Fibroblast of mammary gland (primary cell): ENCODE measurements around the gene PLCB3.

ENCODE experiments used
- DNase-seq: peaks from one replicate; pipeline ENCODE4 v3.0.0-alpha.2; 2010; ENCODE audit warnings: low read depth
- H3K4me3 ChIP-seq: 2 replicates; pipeline ENCODE4 v1.5.1; 2011; ENCODE audit warnings: low read depth, mild to moderate bottlenecking, low read length, moderate library complexity; ENCODE audit not compliant: control insufficient read depth
- CTCF ChIP-seq: conservative IDR thresholded peaks from 2 replicates; pipeline ENCODE4 v1.5.1; 2011; ENCODE audit warnings: low read depth, low read length, inconsistent platforms; ENCODE audit not compliant: control insufficient read depth, insufficient read depth

Gene PLCB3

DNA sequence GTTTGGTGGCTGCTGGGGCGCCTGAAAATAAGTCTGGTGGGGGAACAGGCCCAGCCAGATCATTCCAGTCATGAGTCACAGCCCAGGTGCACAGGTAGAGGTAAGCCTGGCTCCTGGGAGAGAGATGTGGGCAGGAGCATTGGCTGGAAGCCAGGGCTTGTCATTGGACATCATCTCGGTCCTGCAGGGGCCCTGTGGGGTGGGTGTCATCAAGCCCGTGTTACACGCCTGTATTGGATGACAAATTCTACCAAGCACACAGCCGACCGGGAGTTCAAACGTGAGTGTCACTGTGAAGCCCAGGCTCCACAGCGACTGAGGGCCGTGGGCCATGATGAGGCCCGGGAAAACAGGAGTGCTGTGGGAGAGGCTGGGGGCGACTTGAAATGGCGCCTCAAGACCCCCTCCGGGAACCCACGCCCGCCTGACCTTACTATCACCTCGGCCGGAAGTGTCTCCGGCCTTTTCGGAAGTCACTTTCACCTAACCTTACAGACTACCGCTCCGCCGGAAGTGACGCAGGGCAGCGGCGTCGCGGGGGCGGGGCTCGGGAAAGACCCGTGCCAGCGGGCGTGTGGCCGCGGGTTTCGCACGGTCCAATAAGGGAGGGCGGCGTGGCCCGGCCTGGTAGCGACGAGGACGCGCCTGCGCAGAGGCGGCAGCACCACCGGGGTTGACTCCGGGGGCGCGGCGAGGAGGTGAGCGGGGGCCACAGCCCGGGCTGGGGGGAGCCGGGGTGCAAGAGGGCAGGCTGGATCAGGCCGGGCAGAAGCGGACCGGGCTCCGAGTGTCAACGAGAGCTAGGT is 10.7 kb upstream of the PLCB3 start, which contains the start of gene FKBP2:
Gene FKBP2 (plus strand): TSS at position 661 of the 806 bp plus-strand sequence. CDS start 1,293 bp downstream, outside the sequence.
- no peak for TF ChIP-seq CTCF
- H3K4me3 ChIP-seq: peak within 1 kb of the TSS; percentile 77
- DNase-seq: peak; percentile 94

GRCh38 chr11:64241241-64241490 is 10.2 kb upstream of the PLCB3 start:
- TF ChIP-seq CTCF: no peak
- DNase-seq: peak; percentile 99
- peak overlapping the region; percentile 77 for H3K4me3 ChIP-seq

DNA sequence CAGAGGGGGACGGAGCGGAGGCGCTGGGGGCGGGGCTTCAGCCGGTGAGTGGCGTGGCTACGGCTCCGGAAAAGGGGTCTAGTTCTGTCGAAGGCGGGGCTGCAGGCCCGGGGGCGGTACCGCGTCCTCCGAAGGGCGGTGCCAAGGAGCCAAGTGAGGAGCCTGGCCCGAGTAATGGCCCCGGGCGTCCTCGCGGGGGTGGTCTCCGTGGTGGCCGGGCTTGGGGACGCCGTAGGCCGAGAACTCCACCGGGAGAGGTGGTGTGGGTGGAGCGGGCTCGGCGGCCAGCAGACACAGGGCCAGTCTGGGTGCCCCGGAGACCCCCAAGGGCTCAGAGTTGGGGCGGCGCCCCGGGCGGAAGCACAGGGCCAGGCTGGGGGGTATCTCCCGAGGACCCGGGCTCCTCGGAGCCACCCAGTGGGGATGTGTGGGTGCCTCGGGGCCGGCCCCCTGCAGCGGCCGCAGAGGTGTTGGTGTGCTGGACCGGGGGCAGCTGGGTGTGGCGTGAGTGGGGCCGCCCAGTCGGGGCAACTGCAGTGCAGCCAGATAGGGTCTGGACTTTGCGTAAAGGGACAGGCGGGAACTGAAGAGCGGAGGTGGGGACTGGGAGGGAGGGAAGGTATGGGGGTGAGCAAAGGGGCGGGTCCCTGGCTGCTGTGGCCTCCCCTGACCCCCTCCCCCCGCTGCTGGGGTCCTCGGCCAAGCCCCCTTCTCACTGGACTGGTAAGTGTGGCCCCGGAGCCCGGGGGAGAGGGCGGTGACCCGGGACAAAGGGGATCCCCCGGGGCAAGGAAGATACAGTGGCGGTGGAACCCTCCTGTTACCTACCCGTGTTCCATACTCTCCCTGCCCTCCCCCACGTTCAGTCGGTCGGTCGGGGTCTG is 9.6 kb upstream of the PLCB3 start:
- H3K4me3 ChIP-seq: peak overlapping the region; percentile 77
- TF ChIP-seq CTCF: no peak
- DNase-seq: peak; percentile 28

GRCh38 chr11:64243236-64243854 is 8.0 kb upstream of the PLCB3 start:
- no peak for DNase-seq
- no peak for TF ChIP-seq CTCF
- no peak overlapping the region for H3K4me3 ChIP-seq

DNA sequence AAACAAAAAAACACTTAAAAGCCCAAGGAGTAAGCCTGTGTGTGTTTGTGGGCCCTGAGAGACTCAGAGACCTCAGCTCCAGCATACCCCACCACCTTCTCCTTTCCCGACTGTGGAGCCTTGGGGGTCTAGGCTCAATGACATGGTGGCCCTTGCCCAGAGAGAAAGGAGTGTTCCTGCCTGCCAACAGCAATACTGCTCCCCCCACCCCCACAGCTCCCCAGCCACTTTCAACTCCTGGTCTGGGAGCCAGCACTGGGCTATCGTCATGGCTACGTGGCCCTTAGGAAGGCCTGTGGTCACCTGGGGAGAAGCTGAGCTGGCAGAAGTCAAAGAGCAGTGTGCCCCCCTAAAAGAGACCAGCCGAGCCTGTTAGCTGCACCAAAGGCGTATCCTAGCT is 7.2 kb upstream of the PLCB3 start:
- no peak overlapping the region for H3K4me3 ChIP-seq
- no peak for TF ChIP-seq CTCF
- no peak for DNase-seq

DNA sequence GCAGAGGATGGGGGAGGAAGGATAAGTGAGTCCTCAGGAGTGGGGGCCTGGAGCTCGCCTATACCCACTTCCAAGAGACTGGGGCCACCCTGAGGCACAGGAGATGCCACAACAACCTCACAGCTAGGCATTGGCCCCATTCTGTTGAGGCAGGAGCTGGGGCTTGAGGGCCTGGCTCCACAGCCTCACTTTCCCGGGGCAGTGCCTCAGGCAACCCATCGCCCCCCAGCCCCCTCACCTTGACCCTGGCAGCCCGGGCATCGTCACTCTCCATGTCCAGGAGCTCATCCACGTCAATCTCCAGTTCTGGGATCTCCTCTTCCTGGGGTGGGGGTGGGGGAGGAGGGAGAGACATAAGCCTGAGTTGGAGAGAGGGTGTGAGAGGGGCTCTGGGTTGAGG is 6.4 kb upstream of the PLCB3 start:
- H3K4me3 ChIP-seq: peak overlapping the region; percentile 98
- TF ChIP-seq CTCF: no peak
- DNase-seq: no peak
